ENCODE data around the gene NRF1. TPM values are rescaled to one million over a fixed set of nuclear protein-coding genes. Genes with fewer than 3 reads are reported as not detected.
A peak's percentile ranks its signal among the peaks of the same experiment; 100 is the strongest.

The NRF1 gene
- polyA plus RNA-seq, 3 donors, result 21.9 to 25.3 (median 23.6) TPM

DNA sequence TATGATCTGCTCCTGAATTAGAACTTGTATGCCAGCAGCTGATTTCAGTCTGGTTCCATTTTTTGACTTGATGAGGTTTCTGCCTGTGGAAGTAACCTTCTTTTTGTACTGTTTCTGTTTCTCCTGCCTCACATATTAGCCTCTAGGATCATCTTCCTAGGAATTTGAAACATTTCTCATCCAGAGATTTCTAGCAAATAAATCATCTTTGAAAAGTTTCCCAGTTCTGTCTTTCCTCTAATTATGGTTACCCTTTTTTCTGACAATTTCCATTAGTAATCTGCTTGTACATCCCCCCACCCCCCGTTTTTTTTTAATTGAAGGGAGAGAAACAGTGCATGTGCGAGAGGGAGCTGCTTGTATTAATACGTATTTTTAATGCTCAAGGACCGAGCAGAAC is 92.2 kb downstream of the NRF1 start:
- no peak for DNase-seq (ENCODE audit: extremely low read depth in 1 of 11, low read depth in 9 of 11, low spot score in 4 of 11)

DNA sequence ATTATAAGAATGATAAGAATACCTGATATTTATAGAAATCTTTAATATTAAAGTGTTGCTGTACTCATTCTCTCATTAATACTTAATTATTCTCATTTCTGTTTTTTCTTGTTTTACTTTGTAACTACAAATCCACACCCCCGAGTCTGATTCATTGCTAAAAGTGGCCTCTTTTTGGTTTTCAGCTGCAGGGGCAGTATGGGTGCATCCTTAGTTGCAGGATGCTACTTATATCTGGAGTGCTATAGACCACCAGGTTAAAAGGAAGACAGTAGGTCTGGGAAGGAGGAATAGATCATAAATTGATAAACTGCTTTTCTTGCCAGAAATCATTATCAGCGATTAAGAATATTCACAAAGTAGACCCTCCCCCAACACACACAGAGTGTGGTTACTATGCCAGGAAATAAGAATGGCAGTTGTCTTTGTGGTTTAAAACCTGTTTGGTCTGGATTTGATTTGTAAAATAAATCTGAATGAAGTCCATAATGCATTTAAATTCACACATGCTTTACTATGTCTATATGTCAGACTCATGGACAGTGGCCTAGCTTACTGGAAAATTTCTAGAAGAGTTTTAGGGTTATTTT is 96.5 kb downstream of the NRF1 start:
- no peak for DNase-seq (ENCODE audit: extremely low read depth in 1 of 11, low read depth in 9 of 11, low spot score in 4 of 11)

DNA sequence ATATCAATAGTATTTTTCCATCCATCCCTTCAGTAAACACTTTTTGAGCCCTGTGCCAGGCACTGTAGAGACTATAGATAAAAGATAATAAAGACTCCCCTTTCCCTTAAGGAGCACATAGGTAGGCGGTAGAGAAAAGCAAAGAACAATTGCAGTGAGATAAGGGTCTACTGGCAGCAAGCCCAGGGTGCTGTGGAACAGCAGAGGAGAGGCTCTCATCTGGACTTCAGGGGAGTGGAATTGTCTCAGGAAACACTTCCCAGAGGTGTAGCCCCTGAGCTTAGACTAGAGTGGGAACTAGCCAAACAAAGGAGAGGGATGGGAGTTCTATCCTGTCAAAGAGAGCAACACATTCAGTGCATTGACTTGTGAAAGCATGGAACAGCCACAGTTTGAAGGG is 102.0 kb downstream of the NRF1 start:
- DNase-seq (ENCODE audit: extremely low read depth in 1 of 11, low read depth in 9 of 11, low spot score in 4 of 11), result no peak

DNA sequence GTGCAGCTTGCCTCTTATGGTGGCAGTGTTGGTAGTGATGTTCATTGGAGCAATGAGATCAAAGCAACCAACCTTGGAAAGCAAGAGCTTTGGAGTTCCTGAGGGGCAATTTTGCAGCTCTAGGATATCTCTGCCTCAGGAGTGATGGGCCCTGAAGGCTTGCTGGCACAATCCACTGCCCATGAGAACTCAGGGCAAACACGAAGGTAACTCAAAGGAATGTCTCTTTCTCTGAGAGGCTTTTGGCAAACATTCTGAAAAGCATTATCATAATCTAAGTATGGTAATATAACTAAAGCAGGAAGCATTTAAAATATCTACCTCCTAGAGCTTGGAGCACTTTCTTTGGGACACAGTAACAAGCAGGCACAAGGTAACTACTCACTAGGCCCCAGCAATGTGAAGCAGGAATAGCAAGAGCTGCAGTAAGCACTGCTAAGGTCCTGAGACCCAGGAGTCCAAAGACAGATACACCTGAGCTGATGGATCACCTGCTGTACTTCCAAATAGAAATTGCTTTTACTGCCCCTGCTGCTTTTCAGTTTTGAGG is 103.1 kb downstream of the NRF1 start:
- DNase-seq (ENCODE audit: extremely low read depth in 1 of 11, low read depth in 9 of 11, low spot score in 4 of 11), result no peak

DNA sequence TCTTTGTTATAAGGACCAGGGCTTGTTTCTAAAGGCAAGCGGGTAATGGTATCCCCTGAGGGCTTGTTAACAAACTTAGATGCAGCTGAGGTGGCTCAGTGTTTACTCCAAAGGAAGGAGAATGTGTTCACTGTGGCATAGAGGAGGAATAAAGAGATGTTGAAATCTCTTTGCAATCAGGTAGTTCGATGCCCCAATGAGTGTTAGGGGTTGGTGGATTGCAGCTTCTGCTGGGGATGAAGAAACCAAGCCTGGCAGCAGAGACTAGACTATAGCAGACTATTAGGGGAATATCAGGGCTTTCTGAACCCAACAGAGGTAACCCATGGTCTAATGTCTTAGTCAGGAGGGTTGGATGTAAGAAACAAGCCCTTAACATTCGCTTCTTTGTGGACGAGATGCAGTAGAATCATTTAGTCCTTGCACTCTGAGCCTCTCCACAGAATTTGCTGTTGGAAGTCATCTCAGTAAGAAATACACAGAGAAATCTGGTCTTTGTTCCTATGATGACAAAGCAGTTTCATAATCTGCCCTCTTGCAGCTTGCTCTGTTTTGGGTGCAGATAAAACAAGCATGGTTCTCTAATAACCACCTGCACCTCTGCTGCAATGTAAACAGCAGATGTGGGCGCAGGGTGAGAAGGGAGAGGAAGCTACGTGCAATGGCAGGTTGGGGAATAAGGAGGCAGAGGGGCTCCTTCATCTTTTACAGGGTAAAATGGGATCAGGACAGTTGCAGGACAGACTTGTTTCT is 108.6 kb downstream of the NRF1 start:
- DNase-seq (ENCODE audit: extremely low read depth in 1 of 11, low read depth in 9 of 11, low spot score in 4 of 11), result no peak

DNA sequence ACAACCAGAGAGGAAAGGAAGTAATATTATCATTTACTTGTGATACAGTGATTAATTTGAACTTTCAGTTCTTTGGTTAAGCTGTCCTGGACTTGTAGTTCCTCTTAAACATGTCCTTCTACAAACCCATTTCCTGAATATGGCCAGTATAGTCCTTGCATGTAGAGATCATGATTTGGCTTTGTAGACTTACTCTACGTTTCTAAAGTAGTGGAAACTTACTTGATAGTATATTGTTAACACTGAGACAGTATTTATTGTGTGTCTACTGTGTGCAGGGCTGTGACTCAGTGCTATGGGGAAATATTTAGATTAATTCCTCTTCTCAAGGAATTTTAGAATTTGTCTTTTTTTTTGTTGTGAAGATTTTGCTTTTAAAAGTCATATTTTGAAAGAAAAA is 109.5 kb downstream of the NRF1 start:
- no peak for DNase-seq (ENCODE audit: extremely low read depth in 1 of 11, low read depth in 9 of 11, low spot score in 4 of 11)

DNA sequence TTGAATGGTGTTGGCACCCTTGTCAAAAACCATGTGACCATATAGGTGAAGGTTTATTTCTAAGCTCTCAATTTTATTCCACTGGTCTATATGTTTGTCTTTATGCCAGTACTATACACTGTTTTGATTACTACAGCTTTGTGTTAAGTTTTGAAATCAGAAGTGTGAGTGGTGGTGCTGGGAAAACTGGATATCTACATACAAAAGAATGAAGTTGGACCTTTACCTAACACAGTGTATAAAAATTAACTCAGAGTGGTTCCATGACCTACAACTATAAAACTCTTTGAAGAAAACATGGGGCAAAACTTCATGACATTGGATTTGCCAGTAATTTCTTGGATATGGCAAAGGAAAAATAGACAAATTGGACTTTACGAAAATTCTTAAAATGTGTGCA is 112.2 kb downstream of the NRF1 start:
- DNase-seq (ENCODE audit: extremely low read depth in 1 of 11, low read depth in 9 of 11, low spot score in 4 of 11), result no peak

DNA sequence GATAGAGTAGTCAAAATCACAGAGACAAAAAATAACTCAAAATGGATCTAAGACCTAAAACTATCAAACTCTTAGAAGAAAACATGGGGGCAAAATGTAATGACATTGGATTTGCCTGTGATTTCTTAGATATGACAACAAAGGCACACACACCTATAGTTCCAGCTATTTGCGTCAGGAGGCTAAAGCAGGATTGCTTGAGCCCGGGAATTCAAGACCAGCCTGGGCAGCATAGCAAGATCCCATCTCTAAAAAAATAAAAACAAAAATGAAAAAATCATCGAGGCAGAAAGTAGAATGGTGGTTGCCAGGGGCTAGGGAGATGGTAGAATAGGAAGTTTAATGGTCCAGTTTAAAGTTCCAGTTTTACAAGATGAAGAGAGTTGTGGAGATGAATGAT is 113.3 kb downstream of the NRF1 start:
- no peak for DNase-seq (ENCODE audit: extremely low read depth in 1 of 11, low read depth in 9 of 11, low spot score in 4 of 11)

DNA sequence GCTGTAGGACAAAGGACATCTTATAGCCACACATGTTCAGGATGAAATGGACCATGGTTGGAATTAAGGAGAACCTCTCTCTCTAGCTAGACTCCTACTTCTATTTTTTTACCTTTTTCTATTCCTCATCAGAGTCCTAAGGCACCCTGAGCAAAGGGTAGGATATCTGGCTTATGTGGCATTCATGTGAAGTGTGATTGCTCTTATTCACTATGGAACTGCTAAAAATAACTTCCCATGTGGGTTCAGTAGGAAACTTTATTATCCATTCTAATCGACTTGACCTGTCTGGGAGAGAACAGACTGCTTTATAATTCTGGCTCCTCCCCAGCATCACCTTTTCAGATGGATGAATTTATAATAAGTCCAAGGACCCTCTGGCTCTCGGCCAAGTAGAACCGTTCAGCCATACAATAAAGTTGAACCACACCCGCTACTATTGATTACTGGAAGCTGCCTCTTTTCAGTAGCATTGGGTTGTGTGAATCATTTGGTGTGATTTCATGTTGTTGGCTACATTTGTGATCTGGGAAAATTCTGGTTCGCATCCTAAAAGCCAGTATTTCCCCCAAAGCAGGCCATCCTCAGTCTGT is 117.5 kb downstream of the NRF1 start:
- no peak for DNase-seq (ENCODE audit: extremely low read depth in 1 of 11, low read depth in 9 of 11, low spot score in 4 of 11)

DNA sequence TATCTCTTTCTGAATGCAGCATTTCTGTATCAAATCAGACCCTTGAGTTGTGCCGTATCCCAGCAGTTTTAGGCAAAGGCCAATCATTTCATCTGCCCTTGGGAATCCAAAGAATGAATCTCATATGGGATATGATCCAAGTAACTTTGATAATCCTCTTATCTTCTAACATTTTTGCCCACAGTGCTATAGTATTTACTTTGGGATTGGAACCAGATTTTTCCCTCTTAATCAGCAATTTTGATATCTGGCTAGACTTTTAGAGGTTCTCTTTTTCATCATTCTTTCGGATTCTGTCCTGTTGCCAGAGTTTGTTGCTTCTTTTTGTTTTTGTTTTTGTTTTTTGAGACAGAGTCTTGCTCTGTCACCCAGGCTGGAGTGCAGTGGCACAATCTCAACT is 118.0 kb downstream of the NRF1 start:
- DNase-seq (ENCODE audit: extremely low read depth in 1 of 11, low read depth in 9 of 11, low spot score in 4 of 11), result no peak

DNA sequence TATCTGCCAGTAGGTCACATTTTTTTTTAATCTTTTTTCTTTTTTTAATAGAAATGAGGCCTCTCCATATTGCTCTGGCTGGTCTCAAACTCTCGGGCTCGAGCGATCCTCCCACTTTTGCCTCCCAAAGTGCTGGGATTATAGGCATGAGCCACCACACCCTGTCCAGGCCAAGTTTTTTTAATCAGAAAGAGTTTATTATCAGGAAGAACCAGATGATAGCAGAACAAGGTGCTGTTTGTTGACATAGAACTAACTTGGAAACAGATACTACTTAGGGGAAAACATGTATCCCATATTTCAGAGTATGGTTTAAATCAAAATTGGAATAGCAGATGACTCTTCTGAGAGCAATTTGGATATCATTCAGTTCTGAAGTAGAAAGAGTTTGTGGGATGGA is 118.6 kb downstream of the NRF1 start:
- DNase-seq (ENCODE audit: extremely low read depth in 1 of 11, low read depth in 9 of 11, low spot score in 4 of 11), result no peak

DNA sequence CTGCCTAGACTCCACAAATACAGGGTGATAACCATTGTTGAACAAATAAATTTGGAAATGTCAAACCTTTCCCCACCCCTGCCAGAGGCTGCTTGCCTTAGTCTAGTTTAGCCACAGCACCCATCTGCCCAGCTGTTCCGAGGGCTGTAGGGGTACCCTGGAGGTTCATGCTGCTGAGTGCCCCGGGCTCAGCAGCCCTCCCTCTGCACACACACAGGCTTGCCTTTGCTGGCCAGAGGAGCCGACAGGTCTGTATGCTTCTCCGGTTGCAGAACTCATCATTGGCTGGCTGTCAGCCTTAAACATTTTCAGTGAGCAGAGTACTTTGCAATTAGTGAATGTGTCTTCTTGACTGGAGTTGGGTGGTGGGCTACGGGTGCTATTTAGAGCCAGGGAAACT is 122.9 kb downstream of the NRF1 start:
- DNase-seq (ENCODE audit: extremely low read depth in 1 of 11, low read depth in 9 of 11, low spot score in 4 of 11), result peak in 1 of 11 donors; percentile 1

DNA sequence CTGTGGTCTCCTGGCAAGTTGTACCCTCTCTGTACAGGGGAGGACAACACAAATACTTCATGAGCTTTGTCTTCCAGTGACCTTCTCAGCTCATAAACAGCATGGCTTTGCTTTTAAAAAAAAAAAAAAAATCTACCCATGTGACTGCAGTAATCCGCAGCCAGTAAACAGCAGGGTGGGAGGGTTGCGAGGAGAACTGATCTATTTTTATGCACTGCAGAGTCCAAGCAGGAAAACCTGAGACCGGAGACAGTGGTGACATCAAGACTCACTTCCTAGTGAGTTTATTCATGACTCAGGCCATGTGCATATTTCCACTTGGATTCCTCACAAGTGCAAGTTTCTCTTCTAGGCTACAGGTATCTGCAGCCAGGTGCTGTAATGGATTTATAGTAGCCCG is 127.9 kb downstream of the NRF1 start:
- peak in 7 of 11 donors; percentile 12 to 39 (median 26) for DNase-seq (ENCODE audit: extremely low read depth in 1 of 11, low read depth in 9 of 11, low spot score in 4 of 11)

DNA sequence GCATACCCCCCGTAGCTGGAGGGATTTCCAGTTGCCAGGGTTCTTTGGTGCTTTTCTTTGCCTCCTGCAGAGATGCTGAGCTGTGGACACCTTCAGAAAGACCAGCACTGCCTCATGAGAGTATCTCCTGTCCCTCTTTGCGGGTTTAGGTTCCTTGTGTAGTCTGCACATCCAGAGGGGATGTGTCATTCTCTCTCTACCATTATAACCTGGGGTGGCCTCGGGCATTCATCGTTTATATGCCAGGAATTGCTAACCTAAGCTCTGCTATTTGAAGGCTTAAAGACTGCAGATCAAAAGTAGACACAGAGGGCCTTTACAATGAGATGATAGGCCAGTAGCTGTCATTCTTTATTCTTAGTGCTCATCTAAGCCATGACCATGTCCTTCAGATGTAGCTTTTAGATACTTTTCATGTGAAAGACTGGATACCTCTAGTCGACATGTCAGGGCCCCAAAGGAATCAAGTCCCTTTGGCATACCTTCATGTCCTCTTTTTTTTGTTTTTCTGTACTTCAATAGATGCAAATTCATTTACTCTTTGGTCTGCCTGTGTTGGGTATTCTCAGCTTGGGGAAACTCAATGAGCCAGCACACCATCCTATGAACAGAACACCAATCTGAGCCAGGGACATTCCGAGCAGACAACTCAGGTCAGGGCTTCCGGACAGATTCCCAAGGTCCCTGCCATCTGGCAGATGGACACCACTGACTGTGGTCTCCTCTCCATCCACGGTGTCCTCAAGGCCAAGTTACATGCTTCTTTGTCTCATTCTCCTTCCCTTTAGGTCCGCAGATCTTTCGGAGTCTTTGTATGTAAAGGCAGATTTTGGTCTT is 129.3 kb downstream of the NRF1 start:
- no peak for DNase-seq (ENCODE audit: extremely low read depth in 1 of 11, low read depth in 9 of 11, low spot score in 4 of 11)

DNA sequence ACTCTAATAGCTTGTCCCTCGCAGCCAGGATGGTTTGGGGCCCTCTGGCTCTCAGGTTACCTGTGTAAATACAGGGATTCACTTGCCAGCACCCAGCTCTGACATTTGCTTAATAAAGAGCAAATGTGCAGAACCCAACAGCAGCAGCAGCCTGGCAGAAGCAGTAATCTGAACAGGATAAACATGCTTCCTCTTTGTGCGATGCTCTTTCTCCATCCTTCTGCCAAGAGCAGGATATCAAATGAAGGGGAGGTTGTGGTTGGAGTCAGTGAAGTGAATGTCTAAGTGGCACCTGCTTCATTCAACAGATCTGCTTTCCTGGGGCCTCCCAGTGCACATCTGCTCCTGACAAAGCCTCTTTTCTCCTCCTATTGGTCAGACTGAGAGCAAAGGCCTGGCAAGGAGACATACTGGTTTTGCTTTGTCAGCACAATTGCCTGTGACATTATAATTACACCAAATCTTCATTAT is 130.3 kb downstream of the NRF1 start:
- DNase-seq (ENCODE audit: extremely low read depth in 1 of 11, low read depth in 9 of 11, low spot score in 4 of 11), result peak in 6 of 11 donors; percentile 2 to 48 (median 26)

DNA sequence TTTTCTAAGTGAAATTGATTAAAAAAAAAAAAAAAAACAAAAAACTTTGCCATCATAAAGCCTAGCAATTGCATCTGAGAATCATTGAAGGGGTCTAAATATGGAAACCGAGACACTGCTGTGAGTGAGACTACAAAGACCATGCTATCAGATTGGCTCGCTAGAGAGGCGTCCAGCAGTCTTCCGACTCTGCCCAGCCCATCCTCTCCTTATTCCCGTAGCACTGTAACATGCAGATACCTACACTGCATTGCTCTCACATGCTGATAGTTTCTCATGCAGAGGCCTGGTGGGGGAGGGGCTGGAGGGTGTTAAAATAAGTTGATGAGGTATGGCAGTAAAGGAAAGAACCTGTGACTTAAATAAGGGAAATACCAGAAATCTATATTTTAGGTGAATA is 130.7 kb downstream of the NRF1 start:
- DNase-seq (ENCODE audit: extremely low read depth in 1 of 11, low read depth in 9 of 11, low spot score in 4 of 11), result no peak

DNA sequence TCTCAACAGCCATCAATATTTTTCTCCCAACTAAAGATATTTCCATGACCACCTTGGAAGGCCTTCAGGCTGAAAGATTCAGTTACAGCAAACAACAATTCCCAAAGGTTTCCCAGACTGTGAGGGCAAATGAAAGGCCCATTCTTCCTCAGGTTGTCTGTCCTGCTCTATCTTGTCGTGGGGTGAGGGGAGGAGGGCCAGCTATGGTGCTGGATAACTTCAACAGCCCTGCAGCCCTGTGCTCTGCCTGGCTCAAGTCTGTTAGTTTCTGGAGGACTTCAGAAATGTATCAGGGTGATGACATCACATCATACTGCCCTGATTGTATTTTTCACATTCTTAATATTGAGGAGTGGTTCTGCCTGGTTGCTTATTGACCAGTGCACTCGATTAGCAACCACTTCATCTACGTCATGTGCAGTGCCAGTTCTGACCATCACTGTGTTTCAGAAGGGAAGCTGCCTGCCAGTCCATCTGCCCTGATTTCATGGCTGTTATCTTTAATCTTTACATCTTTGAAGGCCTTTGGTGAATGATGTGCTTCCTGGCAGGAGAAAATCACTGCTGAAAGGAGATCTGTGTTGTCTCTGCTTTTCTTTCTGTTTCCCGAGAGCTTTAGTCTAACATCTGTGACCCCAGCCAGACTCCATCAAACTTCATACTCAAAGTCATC is 135.5 kb downstream of the NRF1 start:
- DNase-seq (ENCODE audit: extremely low read depth in 1 of 11, low read depth in 9 of 11, low spot score in 4 of 11), result no peak

DNA sequence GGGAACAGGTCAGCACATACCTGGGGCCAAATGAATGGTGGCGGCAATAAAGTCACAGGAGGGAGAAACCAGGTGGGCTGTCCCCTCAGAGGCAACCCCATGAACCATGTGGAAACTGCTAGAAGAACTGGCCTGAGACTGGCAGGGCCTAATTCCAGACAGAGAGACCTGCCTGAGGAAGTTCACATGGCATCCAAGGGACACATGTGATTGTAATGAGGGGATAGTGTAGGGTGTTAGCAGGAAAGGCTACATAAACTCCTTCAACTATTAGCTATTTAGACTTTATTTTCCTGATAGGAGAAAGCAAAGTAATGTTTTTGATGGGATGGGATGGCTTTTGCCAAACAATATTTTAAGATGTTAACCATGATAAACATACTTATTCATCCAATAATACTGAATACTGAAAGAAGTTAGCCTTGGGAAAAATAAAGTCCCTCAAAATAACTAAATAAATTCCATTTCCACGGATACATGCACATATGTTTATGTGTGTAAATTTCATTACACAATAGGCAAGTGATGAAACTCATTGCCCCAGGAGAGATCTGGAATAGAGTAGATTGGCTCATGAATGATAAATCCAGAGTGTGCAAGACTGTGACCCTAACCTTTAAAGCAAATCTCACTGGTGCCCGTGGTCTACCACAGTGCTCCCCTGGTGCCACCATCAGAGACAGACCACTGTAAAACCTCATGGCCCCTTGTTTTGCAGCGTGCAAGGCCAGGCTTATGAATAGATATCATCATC is 137.0 kb downstream of the NRF1 start:
- DNase-seq (ENCODE audit: extremely low read depth in 1 of 11, low read depth in 9 of 11, low spot score in 4 of 11), result no peak

All from renal cortex interstitium (tissue), 11 donors.